Right lobe of liver (tissue), 6 donors: ENCODE data around the gene PAGE1. TPM values are rescaled to one million over a fixed set of nuclear protein-coding genes. Genes with fewer than 3 reads are reported as not detected.
"Not testable (repeated sequence)": the region's sequence is repeated elsewhere in the genome, so short reads cannot be mapped to it uniquely, and the experiment has no call there.

Experiments
- ATAC-seq, 4 donors: fragments of 200-7000 bp; cut with Tn5 transposase; one replicate each; pipeline ENCODE4 v1.9.1; 2020; ENCODE audit warnings: mild to moderate bottlenecking in 4 of 4, moderate library complexity in 4 of 4
- DNase-seq, 3 donors: peaks; one replicate each; pipeline ENCODE4 v3.0.0-alpha.2; 2020
- H3K27ac ChIP-seq, 3 donors: fragments of 200-600 bp; one replicate each; pipeline ENCODE4 v1.8.0; 2022
- H3K27me3 ChIP-seq, 2 donors: fragments of 200-600 bp; one replicate each; pipeline ENCODE4 v1.8.0; 2022
- H3K36me3 ChIP-seq, 4 donors: fragments of 200-600 bp; sonication (generic) in 1 of 4; one replicate each; pipeline versions ENCODE4 v1.5.1 to v1.8.0; 2017 to 2022; ENCODE audit warnings: control low read depth in 1 of 4
- H3K4me1 ChIP-seq, 4 donors: fragments of 200-600 bp; sonication (generic) in 1 of 4; one replicate each; pipeline versions ENCODE4 v1.5.1 to v1.8.0; 2017 to 2022; ENCODE audit warnings: control low read depth in 1 of 4
- H3K4me3 ChIP-seq, 3 donors: fragments of 200-600 bp; one replicate each; pipeline ENCODE4 v1.8.0; 2022
- H3K9me3 ChIP-seq, 4 donors: fragments of 200-600 bp; sonication (generic) in 1 of 4; one replicate each; pipeline versions ENCODE4 v1.5.1 to v1.8.0; 2017 to 2022; ENCODE audit warnings: control low read depth in 1 of 4
- CTCF ChIP-seq, 4 donors: fragments of 200-600 bp in 3 of 4; fragments of 450-650 bp in 1 of 4; IDR thresholded peaks; one replicate each; pipeline versions ENCODE4 v1.5.1 to v1.8.0; 2016 to 2022; ENCODE audit warnings: antibody characterized with exemption in 4 of 4, mild to moderate bottlenecking in 2 of 4
- POLR2A ChIP-seq: fragments of 450-650 bp; IDR thresholded peaks from one replicate; pipeline ENCODE4 v1.6.1; 2017; ENCODE audit warnings: antibody characterized with exemption, mild to moderate bottlenecking
- WGBS: methylation state at CpG from one replicate; pipeline ENCODE4 v1.1.6; 2018; ENCODE audit warnings: low coverage, low lambda C conversion rate; ENCODE audit not compliant: insufficient coverage; ENCODE audit errors: missing lambda C conversion rate; 5-methylcytosine and 5-hydroxymethylcytosine counted together
- intact Hi-C, 2 donors: fragments of 100-400 bp; cut with DNase I; formaldehyde crosslinking; loops; one replicate each; pipeline versions ENCODE4 v1.11.2 to v1.14.1; 2022
- total RNA-seq, 6 experiments: library from RNA; depleted of rRNA in 2 of 6; stranded (reverse); fragments of >200 nt in 2 of 6; fragmentation: NEBNext Ultra II Directional in 3 of 6; extraction: Animal tissue kit (Norgen Biotek cat#: 25700) in 3 of 6; gene quantifications; one replicate each; pipeline versions ENCODE4 v1.1.0 to v1.2.4, GENCODE V29; 2016 to 2023
- donor health status: DM: no; HTN: yes; CAD: no.
- donor health status: DM: no; HTN: no; CAD: no.
- donor health status: DM: no; HTN: no; CAD: no.
- donor health status: DM: no; HTN: yes; CAD: no.
- donor health status: DM: no; HTN: yes; CAD: no.

PAGE1 gene
- total RNA-seq, 6 experiments from 2014 or later: not detected

- H3K27ac ChIP-seq: no peak overlapping the region
- WGBS: 67% methylated on average over 2 of the region's 12 CpGs
- no peaks in the 10 kb centered on the region for H3K36me3 ChIP-seq
- DNase-seq (no peak), ATAC-seq (peak in 1 of 4 donors; percentile 38)
- no peak for TF ChIP-seq CTCF (IDR thresholded peaks at IDR 0.05)
- TF ChIP-seq POLR2A: no peak
- intact Hi-C loops: no loop called here
- no peaks in the 10 kb centered on the region for H3K9me3 ChIP-seq
- no peaks in the 10 kb centered on the region for H3K27me3 ChIP-seq
- H3K4me3 ChIP-seq: no peak overlapping the region
- H3K4me1 ChIP-seq: no peaks in the 10 kb centered on the region
These were observed 30.4 kb upstream of the PAGE1 start for GRCh38 chrX:49725923-49726904.

- intact Hi-C loops: no loop called here
These were observed 29.6 kb upstream of the PAGE1 start for GRCh38 chrX:49725401-49725800.

GRCh38 chrX:49720106-49720505 lies 24.3 kb upstream of the PAGE1 start:
- H3K9me3 ChIP-seq, ATAC-seq, H3K27ac ChIP-seq, H3K27me3 ChIP-seq, H3K36me3 ChIP-seq, H3K4me1 ChIP-seq, intact Hi-C loops, H3K4me3 ChIP-seq, DNase-seq: not testable (repeated sequence)
- WGBS: 40% methylated on average over 2 of the region's 2 CpGs

More at GRCh38 chrX:49725401-49725800, 29.6 kb upstream of the PAGE1 start:
- Histone ChIP-seq H3K4me1 (no peaks in the 10 kb centered on the region), H3K27ac (no peak overlapping the region), H3K27me3 (no peaks in the 10 kb centered on the region), H3K9me3 (no peaks in the 10 kb centered on the region), H3K36me3 (no peaks in the 10 kb centered on the region), H3K4me3 (no peak overlapping the region)
- DNase-seq: no peak
- no peak for ATAC-seq
- WGBS: 22% methylated on average over 2 of the region's 3 CpGs
- TF ChIP-seq POLR2A: no peak
- no peak for TF ChIP-seq CTCF (IDR thresholded peaks at IDR 0.05)

GRCh38 chrX:49712577-49712976 lies 16.8 kb upstream of the PAGE1 start:
- Histone ChIP-seq H3K36me3 (no peaks in the 10 kb centered on the region), H3K4me3 (no peak overlapping the region), H3K27ac (no peak overlapping the region), H3K27me3 (no peaks in the 10 kb centered on the region), H3K4me1 (no peaks in the 10 kb centered on the region), H3K9me3 (no peaks in the 10 kb centered on the region)
- 47% methylated on average over 3 of the region's 3 CpGs for WGBS
- TF ChIP-seq CTCF (IDR thresholded peaks at IDR 0.05): no peak
- TF ChIP-seq POLR2A: no peak
- no peak for DNase-seq
- no peak for ATAC-seq
- intact Hi-C loops: no loop called here

GRCh38 chrX:49710744-49711319 lies 15.0 kb upstream of the PAGE1 start:
- peaks cover 0 to 6% of the 10 kb centered on the region in 2 donors for H3K27me3 ChIP-seq
- ATAC-seq: no peak
- H3K4me1 ChIP-seq: no peaks in the 10 kb centered on the region
- H3K27ac ChIP-seq: no peak overlapping the region
- WGBS: 57% methylated on average over 1 of the region's 1 CpG
- intact Hi-C loops: no loop called here
- H3K9me3 ChIP-seq: no peaks in the 10 kb centered on the region
- TF ChIP-seq POLR2A (no peak), CTCF (IDR thresholded peaks at IDR 0.05) (no peak)
- H3K36me3 ChIP-seq: no peaks in the 10 kb centered on the region
- no peak for DNase-seq
- no peak overlapping the region for H3K4me3 ChIP-seq
